Pancreas (tissue), 10 donors: ENCODE measurements around the gene LBX1. TPM values are rescaled to one million over a fixed set of nuclear protein-coding genes. Genes with fewer than 3 reads are reported as not detected.
A peak's percentile ranks its signal among the peaks of the same experiment; 100 is the strongest.

Experiments
- ATAC-seq, 4 donors: fragments of 200-7000 bp; cut with Tn5 transposase; one replicate each; pipeline versions ENCODE4 v1.8.0 to v1.9.1; 2020; ENCODE audit warnings: mild to moderate bottlenecking in 4 of 4, moderate library complexity in 4 of 4
- DNase-seq, 6 donors: peaks; one replicate each; pipeline ENCODE4 v3.0.0-alpha.2; 2020
- FAIRE-seq: peaks from 2 replicates; lab custom pipeline; 2012; peaks lifted over from hg19 to GRCh38; lab: Jason Lieb, UNC
- H3K27ac ChIP-seq, 4 donors: fragments of 200-600 bp; sonication (generic); 1 replicate in 3 of 4; 2 replicates in 1 of 4; pipeline versions ENCODE4 v1.5.0 to v1.8.0; 2020
- H3K27me3 ChIP-seq, 4 donors: fragments of 200-600 bp; one replicate each; pipeline ENCODE4 v1.8.0; 2021
- H3K36me3 ChIP-seq, 3 donors: fragments of 200-600 bp; sonication (generic) in 1 of 3; one replicate each; pipeline versions ENCODE4 v1.5.0 to v1.8.0; 2020 to 2021
- H3K4me1 ChIP-seq, 3 donors: fragments of 200-600 bp; one replicate each; pipeline ENCODE4 v1.8.0; 2021
- H3K4me3 ChIP-seq, 4 donors: fragments of 200-600 bp; sonication (generic) in 2 of 4; one replicate each; pipeline versions ENCODE4 v1.5.0 to v1.8.0; 2020 to 2021
- H3K9me3 ChIP-seq, 4 donors: fragments of 200-600 bp; one replicate each; pipeline ENCODE4 v1.8.0; 2021
- WGBS, 2 donors: extraction: QIAGEN DNeasy Blood & Tissue Kit; methylation state at CpG; one replicate each; pipeline ENCODE4 v1.1.7; 2013; 5-methylcytosine and 5-hydroxymethylcytosine counted together
- intact Hi-C, 3 donors: fragments of 100-400 bp; cut with DNase I; formaldehyde crosslinking; loops; one replicate each; pipeline versions ENCODE4 v1.11.1 to v1.14.2; 2022
- polyA plus RNA-seq, 2 donors: library from polyadenylated mRNA; stranded (reverse); fragments of 200-250 nt; gene quantifications; one replicate each; pipeline ENCODE4 v1.2.3, GENCODE V29; 2013
- total RNA-seq, 6 donors: library from RNA; stranded (reverse); fragmentation: NEBNext Ultra II Directional in 4 of 6; extraction: Animal tissue kit (Norgen Biotek cat#: 25700) in 4 of 6; gene quantifications; one replicate each; pipeline versions ENCODE4 v1.2.1 to v1.2.4, GENCODE V29; 2021 to 2023
- TF ChIP-seq, protein P1 (sequence below), 4 donors: fragments of 200-600 bp; sonication (generic) in 3 of 4; IDR thresholded peaks; one replicate each; pipeline versions ENCODE4 v1.5.0 to v1.8.0; 2021; ENCODE audit warnings: antibody characterized with exemption in 4 of 4
- donor health status: healthy with polysubstance abuse.
- donor health status: DM: no; HTN: no; CAD: no; lungs with moderate emphysema.
- donor health status: DM: no; HTN: no; CAD: no.
- donor health status: control.
- donor health status: control.
- donor health status: Bipolar disorder and iron deficiency.
- donor health status: DM: yes; HTN: yes; CAD: no.
- donor health status: DM: no; HTN: no; CAD: no.
- donor health status: DM: no; HTN: no; CAD: no.
- donor health status: DM: yes; HTN: yes; CAD: no.

Gene LBX1
- total and polyA plus RNA-seq, 8 donors: not detected

DNA sequence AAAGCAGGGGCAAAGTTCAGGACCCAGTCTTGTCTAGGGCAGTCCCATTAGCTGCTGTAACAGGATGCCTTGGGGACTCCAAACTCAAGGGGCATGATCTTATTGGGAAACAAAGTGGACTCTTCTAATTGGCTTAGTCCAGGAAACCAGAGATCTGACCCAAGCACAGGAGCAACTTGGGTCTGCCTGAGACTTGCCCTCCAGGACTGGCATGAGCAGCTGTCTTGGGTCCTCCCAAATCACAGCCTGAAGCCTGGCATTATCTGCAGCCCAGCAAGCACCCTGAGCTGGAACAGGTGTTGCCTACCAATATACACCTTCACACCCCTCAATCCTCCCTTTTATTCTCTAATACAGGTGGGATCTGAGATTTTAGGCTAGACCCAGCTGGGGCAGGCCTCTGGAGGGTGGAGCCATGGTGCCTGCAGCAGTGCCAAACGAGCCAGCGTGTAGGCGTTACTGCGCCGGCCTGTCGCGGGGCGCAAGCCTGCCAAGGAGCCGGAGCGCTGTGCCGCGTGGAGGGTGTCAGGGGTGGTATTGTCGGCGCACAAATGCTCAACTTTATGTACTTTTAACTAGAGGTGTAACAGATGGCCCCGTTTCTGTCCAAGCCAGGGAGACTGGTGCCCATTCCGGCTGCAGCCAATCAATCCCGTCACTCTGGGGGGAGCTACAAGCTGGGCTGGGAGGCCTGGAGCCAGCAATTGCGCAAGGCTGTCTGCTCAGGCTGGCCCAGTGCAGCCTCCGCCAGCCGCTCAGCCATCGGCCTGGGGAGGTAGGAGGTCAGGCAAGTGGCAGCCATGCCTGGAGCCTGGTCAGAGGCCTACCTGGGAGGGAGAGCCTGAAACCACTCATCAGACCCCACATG, 12.8 kb upstream of the LBX1 start:
- intact Hi-C loops: no loop called here
- no peak for DNase-seq
- no peak overlapping the region for H3K4me3 ChIP-seq
- no peaks in the 10 kb centered on the region for H3K9me3 ChIP-seq
- no peak overlapping the region for H3K27ac ChIP-seq
- no peaks in the 10 kb centered on the region for H3K4me1 ChIP-seq
- H3K36me3 ChIP-seq: no peaks in the 10 kb centered on the region
- peaks cover 0 to 16% (median 5%) of the 10 kb centered on the region in 4 donors for H3K27me3 ChIP-seq
- FAIRE-seq: no peak
- TF ChIP-seq, protein P1, sequence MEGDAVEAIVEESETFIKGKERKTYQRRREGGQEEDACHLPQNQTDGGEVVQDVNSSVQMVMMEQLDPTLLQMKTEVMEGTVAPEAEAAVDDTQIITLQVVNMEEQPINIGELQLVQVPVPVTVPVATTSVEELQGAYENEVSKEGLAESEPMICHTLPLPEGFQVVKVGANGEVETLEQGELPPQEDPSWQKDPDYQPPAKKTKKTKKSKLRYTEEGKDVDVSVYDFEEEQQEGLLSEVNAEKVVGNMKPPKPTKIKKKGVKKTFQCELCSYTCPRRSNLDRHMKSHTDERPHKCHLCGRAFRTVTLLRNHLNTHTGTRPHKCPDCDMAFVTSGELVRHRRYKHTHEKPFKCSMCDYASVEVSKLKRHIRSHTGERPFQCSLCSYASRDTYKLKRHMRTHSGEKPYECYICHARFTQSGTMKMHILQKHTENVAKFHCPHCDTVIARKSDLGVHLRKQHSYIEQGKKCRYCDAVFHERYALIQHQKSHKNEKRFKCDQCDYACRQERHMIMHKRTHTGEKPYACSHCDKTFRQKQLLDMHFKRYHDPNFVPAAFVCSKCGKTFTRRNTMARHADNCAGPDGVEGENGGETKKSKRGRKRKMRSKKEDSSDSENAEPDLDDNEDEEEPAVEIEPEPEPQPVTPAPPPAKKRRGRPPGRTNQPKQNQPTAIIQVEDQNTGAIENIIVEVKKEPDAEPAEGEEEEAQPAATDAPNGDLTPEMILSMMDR (IDR thresholded peaks at IDR 0.05): no peak
- WGBS, 2 donors: 84 to 87% methylated on average over 21 of the region's 21 CpGs
- peak in 2 of 4 donors; percentile 34 to 52 for ATAC-seq

GRCh38 chr10:101238732-101239105, 9.5 kb upstream of the LBX1 start:
- no peaks in the 10 kb centered on the region for H3K9me3 ChIP-seq
- H3K4me1 ChIP-seq: no peaks in the 10 kb centered on the region
- no peaks in the 10 kb centered on the region for H3K36me3 ChIP-seq
- FAIRE-seq (no peak), ATAC-seq (peak in 3 of 4 donors; percentile 45 to 75 (median 62)), DNase-seq (no peak)
- H3K4me3 ChIP-seq: no peak overlapping the region
- 13 to 23% methylated on average over 20 to 24 of the region's 24 CpGs for WGBS, 2 donors
- intact Hi-C loops: no loop called here
- H3K27ac ChIP-seq: no peak overlapping the region
- H3K27me3 ChIP-seq: peaks cover 0 to 30% (median 8%) of the 10 kb centered on the region in 4 donors
- TF ChIP-seq, protein P1 (IDR thresholded peaks at IDR 0.05): peak in 3 of 4 donors; percentile 25 to 30 (median 30)

GRCh38 chr10:101237982-101238731, 8.9 kb upstream of the LBX1 start:
- H3K9me3 ChIP-seq: no peaks in the 10 kb centered on the region
- DNase-seq: no peak
- no peak for FAIRE-seq
- H3K36me3 ChIP-seq: no peaks in the 10 kb centered on the region
- no peak overlapping the region for H3K4me3 ChIP-seq
- H3K27me3 ChIP-seq: peaks cover 0 to 30% (median 8%) of the 10 kb centered on the region in 4 donors
- TF ChIP-seq, protein P1 (IDR thresholded peaks at IDR 0.05): no peak
- H3K4me1 ChIP-seq: no peaks in the 10 kb centered on the region
- ATAC-seq: no peak
- intact Hi-C loops: no loop called here
- WGBS, 2 donors: 22 to 29% methylated on average over 30 to 31 of the region's 31 CpGs
- H3K27ac ChIP-seq: no peak overlapping the region

- H3K27ac ChIP-seq: no peak overlapping the region
- no peak for DNase-seq
- H3K36me3 ChIP-seq: no peaks in the 10 kb centered on the region
- H3K9me3 ChIP-seq: no peaks in the 10 kb centered on the region
- ATAC-seq: no peak
- H3K4me3 ChIP-seq: no peak overlapping the region
- peaks cover 0 to 30% (median 8%) of the 10 kb centered on the region in 4 donors for H3K27me3 ChIP-seq
- no peak for FAIRE-seq
- no peaks in the 10 kb centered on the region for H3K4me1 ChIP-seq
- 20 to 21% methylated on average over 38 of the region's 38 CpGs for WGBS, 2 donors
- intact Hi-C loops: no loop called here
- TF ChIP-seq, protein P1 (IDR thresholded peaks at IDR 0.05): no peak
Measured at GRCh38 chr10:101237081-101237981, 8.1 kb upstream of the LBX1 start.
